Ovary (tissue), 3 donors: Measurements from ENCODE around the gene NR2F1.

Source experiments
- POLR2A ChIP-seq: fragments of 450-650 bp; IDR thresholded peaks from one replicate; pipeline ENCODE4 v1.6.1; 2017; ENCODE audit warnings: antibody characterized with exemption, mild to moderate bottlenecking, moderate library complexity
- TF ChIP-seq, protein P1 (sequence below), 3 donors: fragments of 450-650 bp in 2 of 3; fragments of 200-600 bp in 1 of 3; IDR thresholded peaks; one replicate each; pipeline versions ENCODE4 v1.5.1 to v1.8.0; 2016 to 2022; ENCODE audit warnings: antibody characterized with exemption in 3 of 3, mild to moderate bottlenecking in 1 of 3
- donor health status: DM: no; HTN: no; CAD: no.

DNA sequence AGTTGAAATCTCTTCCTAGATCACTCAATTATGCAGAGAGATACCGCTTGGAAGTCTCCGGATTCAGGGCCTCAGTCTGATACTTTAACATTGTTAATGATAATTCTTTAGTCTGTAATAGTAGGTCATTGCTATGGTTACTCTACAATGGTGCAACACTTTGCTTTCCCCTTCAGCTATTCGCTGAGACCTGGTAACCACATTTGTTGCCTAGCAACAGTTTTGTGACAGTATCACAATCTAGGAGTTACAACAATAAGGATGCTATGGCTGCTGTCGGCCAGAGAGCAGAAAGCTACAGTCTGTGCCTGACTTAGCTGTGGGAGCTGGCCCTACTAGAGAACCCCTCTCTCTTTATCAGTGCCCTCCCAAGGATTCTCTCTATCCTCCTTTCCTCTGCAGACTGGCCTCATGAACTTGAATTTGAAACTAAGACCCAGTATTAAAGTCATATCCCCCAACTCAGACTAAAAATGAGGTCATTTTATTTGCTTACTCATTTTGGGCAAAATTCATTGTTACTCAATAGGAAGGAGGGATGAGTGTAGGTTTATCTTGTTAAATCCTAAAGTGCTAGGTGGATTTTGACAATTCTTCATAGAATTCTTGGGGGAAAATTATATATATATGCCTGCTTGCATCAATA is 39.3 kb downstream of the NR2F1 start:
- TF ChIP-seq POLR2A, result no peak
- TF ChIP-seq, protein P1, sequence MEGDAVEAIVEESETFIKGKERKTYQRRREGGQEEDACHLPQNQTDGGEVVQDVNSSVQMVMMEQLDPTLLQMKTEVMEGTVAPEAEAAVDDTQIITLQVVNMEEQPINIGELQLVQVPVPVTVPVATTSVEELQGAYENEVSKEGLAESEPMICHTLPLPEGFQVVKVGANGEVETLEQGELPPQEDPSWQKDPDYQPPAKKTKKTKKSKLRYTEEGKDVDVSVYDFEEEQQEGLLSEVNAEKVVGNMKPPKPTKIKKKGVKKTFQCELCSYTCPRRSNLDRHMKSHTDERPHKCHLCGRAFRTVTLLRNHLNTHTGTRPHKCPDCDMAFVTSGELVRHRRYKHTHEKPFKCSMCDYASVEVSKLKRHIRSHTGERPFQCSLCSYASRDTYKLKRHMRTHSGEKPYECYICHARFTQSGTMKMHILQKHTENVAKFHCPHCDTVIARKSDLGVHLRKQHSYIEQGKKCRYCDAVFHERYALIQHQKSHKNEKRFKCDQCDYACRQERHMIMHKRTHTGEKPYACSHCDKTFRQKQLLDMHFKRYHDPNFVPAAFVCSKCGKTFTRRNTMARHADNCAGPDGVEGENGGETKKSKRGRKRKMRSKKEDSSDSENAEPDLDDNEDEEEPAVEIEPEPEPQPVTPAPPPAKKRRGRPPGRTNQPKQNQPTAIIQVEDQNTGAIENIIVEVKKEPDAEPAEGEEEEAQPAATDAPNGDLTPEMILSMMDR (IDR thresholded peaks at IDR 0.05), result no peak
